MCF 10A (cell line): Measurements from ENCODE around the gene NRXN3. TPM values are rescaled to one million over a fixed set of nuclear protein-coding genes. Genes with fewer than 3 reads are reported as not detected.

Source experiments
- BruUV-seq: library from RNA; stranded (reverse); fragments of 400-500 nt; replicated peaks from 2 replicates; lab custom pipeline; 2021; lab: Mats Ljungman, UMichigan
- CTCF ChIA-PET: fragments of 300-600 bp; sonication (Branson Sonifier 250); formaldehyde crosslinking; extraction: SDS; loops from one replicate; lab custom pipeline; 2021; ENCODE audit warnings: antibody characterized with exemption, inconsistent platforms; lab: Yijun Ruan, JAX
- POLR2A ChIA-PET: fragments of 300-600, 350-650 bp; sonication (Branson Sonifier 250); formaldehyde crosslinking; extraction: SDS; loops from one replicate; lab custom pipeline; 2020; ENCODE audit warnings: antibody characterized with exemption, inconsistent platforms; lab: Yijun Ruan, JAX
- DNase-seq: peaks from one replicate; pipeline ENCODE4 v3.0.0-alpha.2; 2018; ENCODE audit not compliant: unreplicated experiment
- H3K27ac Mint-ChIP-seq: one replicate; pipeline ENCODE4 v1.8.0; 2022; ENCODE audit warnings: mild to moderate bottlenecking, low read depth, mixed read lengths; ENCODE audit not compliant: unreplicated experiment
- H3K27me3 Mint-ChIP-seq: one replicate; pipeline ENCODE4 v1.8.0; 2022; ENCODE audit warnings: mixed read lengths; ENCODE audit not compliant: insufficient read depth, unreplicated experiment
- H3K36me3 Mint-ChIP-seq: one replicate; pipeline ENCODE4 v1.8.0; 2022; ENCODE audit warnings: mild to moderate bottlenecking, moderate library complexity, mixed read lengths; ENCODE audit not compliant: insufficient read depth, unreplicated experiment
- H3K4me1 Mint-ChIP-seq: one replicate; pipeline ENCODE4 v1.8.0; 2022; ENCODE audit warnings: mixed read lengths; ENCODE audit not compliant: insufficient read depth, unreplicated experiment
- H3K4me3 Mint-ChIP-seq: one replicate; pipeline ENCODE4 v1.8.0; 2022; ENCODE audit warnings: mild to moderate bottlenecking, moderate library complexity, mixed read lengths; ENCODE audit not compliant: unreplicated experiment
- H3K9me3 Mint-ChIP-seq: one replicate; pipeline ENCODE4 v1.8.0; 2022; ENCODE audit warnings: mixed read lengths; ENCODE audit not compliant: unreplicated experiment
- intact Hi-C: fragments of 100-400 bp; cut with micrococcal nuclease; formaldehyde crosslinking; loops from 2 replicates; pipeline ENCODE4 v1.14.1; 2022
- total RNA-seq: library from RNA; stranded (reverse); gene quantifications from 2 replicates; pipeline ENCODE4 v1.2.3, GENCODE V29; 2022
- TF ChIP-seq, protein P1 (sequence below): fragments of 200-600 bp; IDR thresholded peaks from one replicate; pipeline ENCODE4 v1.8.0; 2022; ENCODE audit warnings: antibody characterized with exemption, mild to moderate bottlenecking; ENCODE audit not compliant: unreplicated experiment

NRXN3 gene
- total RNA-seq, 1 experiment from 2014 or later: not detected

DNA sequence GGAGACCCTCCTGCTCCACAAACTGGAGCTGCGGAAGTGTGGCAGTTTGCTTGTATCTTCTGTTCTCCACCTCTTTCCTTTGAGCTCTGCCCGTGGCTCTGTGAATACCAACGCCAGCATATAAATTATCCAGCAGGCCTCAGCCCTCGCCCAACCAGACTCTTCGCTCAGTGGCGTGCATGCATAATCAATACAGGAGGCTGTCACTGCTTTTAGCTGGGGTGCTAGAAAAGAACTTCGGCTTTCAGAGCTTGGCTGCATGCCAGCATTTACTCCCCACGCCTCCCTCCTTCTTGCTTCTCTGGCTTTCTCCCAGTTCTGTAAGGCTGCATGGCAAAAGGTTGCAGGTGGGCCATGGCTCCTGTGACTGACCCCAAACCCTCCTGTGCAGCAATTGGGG, 26.9 kb downstream of the NRXN3 start:
- CTCF ChIA-PET: interaction anchor here (0.6 kb wide), 1 partner anchor 369 kb away, joined by 3 read pairs; no protein-coding TSS in a partner anchor
- no TSS peak for BruUV-seq
- no peak overlapping the region for H3K27ac Mint-ChIP-seq
- peaks cover 6% of the 10 kb centered on the region for H3K9me3 Mint-ChIP-seq
- peaks cover 13% of the 10 kb centered on the region for H3K27me3 Mint-ChIP-seq
- TF ChIP-seq, protein P1, sequence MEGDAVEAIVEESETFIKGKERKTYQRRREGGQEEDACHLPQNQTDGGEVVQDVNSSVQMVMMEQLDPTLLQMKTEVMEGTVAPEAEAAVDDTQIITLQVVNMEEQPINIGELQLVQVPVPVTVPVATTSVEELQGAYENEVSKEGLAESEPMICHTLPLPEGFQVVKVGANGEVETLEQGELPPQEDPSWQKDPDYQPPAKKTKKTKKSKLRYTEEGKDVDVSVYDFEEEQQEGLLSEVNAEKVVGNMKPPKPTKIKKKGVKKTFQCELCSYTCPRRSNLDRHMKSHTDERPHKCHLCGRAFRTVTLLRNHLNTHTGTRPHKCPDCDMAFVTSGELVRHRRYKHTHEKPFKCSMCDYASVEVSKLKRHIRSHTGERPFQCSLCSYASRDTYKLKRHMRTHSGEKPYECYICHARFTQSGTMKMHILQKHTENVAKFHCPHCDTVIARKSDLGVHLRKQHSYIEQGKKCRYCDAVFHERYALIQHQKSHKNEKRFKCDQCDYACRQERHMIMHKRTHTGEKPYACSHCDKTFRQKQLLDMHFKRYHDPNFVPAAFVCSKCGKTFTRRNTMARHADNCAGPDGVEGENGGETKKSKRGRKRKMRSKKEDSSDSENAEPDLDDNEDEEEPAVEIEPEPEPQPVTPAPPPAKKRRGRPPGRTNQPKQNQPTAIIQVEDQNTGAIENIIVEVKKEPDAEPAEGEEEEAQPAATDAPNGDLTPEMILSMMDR: no peak
- intact Hi-C loops: no loop called here
- DNase-seq: no peak
- no peaks in the 10 kb centered on the region for H3K4me1 Mint-ChIP-seq
- POLR2A ChIA-PET: no interaction called here
- H3K4me3 Mint-ChIP-seq: no peak overlapping the region
- no peaks in the 10 kb centered on the region for H3K36me3 Mint-ChIP-seq

DNA sequence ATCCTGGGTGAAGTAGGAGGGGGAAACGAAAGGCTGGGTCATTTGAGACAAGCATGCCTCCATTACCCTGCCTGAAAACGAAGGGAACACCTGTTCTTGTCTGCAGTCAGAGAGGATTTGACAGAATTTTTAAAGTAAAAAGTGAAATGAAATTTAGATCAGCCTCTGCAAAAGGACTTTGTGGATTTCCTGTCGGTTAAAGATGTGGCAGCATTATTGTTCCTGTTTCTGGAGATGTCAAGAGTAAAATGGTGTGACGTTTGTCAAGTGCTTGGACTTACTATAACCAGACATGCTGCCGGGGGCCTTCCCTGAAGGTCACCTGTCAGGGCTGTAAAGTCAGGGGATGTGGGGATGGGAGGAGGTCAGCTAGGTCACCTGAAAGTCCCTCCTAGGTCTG, 32.0 kb downstream of the NRXN3 start:
- Mint-ChIP-seq H3K27me3 (peaks cover 7% of the 10 kb centered on the region), H3K27ac (no peak overlapping the region), H3K9me3 (no peaks in the 10 kb centered on the region), H3K4me3 (no peak overlapping the region), H3K36me3 (no peaks in the 10 kb centered on the region), H3K4me1 (no peaks in the 10 kb centered on the region)
- POLR2A ChIA-PET: no interaction called here
- TF ChIP-seq, protein P1: no peak
- no peak for DNase-seq
- intact Hi-C loops: no loop called here
- CTCF ChIA-PET: interaction anchor here (0.6 kb wide), 1 partner anchor 13 kb away, joined by 3 read pairs; no protein-coding TSS in a partner anchor
- no TSS peak for BruUV-seq

DNA sequence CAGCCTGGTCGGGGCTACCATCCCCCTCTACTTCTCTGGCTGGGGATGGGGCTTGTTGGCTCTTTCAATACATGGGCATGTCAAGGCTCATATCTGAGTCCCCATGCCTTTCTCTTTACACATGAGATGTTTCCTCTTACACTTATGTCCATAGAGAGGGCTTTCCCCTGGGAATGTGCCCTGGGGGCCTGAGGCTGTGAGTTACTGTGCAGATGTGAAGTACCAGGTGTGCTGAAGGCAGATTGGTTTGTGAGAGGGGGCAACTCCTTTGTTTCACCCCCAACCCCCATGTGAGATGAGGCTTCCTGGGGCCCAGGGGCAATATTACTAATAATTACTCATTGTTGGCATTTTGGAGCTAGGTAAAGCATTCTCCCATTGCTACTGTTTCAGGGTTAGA, 32.8 kb downstream of the NRXN3 start:
- Mint-ChIP-seq H3K27ac (no peak overlapping the region), H3K36me3 (no peaks in the 10 kb centered on the region), H3K4me3 (no peak overlapping the region), H3K27me3 (peaks cover 7% of the 10 kb centered on the region), H3K4me1 (no peaks in the 10 kb centered on the region), H3K9me3 (no peaks in the 10 kb centered on the region)
- ChIA-PET CTCF (no interaction called here), POLR2A (no interaction called here)
- intact Hi-C loops: no loop called here
- TF ChIP-seq, protein P1: no peak
- DNase-seq: no peak
- no TSS peak for BruUV-seq

DNA sequence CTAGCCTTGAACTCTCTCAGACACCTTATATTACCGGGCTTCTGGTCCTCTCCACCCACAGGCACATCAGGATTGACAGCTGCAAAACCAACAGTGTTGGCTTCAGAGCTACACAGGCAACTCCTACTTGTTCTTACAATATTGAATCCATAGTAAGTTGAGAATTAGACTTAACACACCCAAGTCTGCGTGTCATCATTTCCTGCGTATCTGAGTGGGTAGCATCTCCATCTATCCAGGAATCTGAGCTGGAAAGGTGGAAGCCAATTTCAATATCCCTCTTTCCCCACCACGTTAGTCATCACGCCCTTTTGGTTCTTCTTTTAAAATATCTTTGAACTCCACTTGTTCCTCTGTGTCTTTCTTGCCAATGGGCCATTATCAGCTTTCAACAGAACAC, 37.2 kb downstream of the NRXN3 start:
- peaks cover 6% of the 10 kb centered on the region for H3K36me3 Mint-ChIP-seq
- peaks cover 7% of the 10 kb centered on the region for H3K27me3 Mint-ChIP-seq
- TF ChIP-seq, protein P1: no peak
- POLR2A ChIA-PET: no interaction called here
- no peak overlapping the region for H3K27ac Mint-ChIP-seq
- no peaks in the 10 kb centered on the region for H3K9me3 Mint-ChIP-seq
- intact Hi-C loops: no loop called here
- no peaks in the 10 kb centered on the region for H3K4me1 Mint-ChIP-seq
- no peak for DNase-seq
- no peak overlapping the region for H3K4me3 Mint-ChIP-seq
- BruUV-seq: no TSS peak
- CTCF ChIA-PET: no interaction called here
